Lower leg skin (tissue), 3 donors: ENCODE results near the gene CD93.

ENCODE experiments used
- POLR2A ChIP-seq, 2 donors: fragments of 450-650 bp; IDR thresholded peaks; one replicate each; pipeline ENCODE4 v1.6.1; 2016 to 2017; ENCODE audit warnings: antibody characterized with exemption in 2 of 2, mild to moderate bottlenecking in 1 of 2, moderate library complexity in 1 of 2
- TF ChIP-seq, protein P1 (sequence below), 3 donors: fragments of 450-650 bp; IDR thresholded peaks; one replicate each; pipeline ENCODE4 v1.5.1; 2016; ENCODE audit warnings: antibody characterized with exemption in 3 of 3, mild to moderate bottlenecking in 3 of 3, moderate library complexity in 2 of 3

DNA sequence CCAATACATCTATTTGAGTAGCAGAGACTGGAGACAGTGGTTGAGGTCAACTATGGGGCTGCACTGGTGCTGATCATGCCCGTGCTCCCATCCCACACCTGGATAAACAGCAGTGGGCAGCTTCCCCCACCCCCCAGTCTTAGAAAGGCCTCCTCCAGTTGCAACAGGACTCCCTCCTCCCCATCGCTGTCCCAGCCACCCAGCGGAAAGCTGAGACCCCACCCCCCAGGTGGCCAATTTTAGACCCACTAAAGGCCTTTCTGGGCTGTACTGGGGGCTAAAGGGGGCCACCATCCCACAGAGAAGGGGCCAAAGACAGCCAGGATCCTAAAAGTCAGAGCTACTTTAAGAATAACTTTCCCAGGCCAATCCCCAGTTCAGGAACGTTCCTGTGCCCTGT is 52.2 kb downstream of the CD93 start:
- TF ChIP-seq, protein P1, sequence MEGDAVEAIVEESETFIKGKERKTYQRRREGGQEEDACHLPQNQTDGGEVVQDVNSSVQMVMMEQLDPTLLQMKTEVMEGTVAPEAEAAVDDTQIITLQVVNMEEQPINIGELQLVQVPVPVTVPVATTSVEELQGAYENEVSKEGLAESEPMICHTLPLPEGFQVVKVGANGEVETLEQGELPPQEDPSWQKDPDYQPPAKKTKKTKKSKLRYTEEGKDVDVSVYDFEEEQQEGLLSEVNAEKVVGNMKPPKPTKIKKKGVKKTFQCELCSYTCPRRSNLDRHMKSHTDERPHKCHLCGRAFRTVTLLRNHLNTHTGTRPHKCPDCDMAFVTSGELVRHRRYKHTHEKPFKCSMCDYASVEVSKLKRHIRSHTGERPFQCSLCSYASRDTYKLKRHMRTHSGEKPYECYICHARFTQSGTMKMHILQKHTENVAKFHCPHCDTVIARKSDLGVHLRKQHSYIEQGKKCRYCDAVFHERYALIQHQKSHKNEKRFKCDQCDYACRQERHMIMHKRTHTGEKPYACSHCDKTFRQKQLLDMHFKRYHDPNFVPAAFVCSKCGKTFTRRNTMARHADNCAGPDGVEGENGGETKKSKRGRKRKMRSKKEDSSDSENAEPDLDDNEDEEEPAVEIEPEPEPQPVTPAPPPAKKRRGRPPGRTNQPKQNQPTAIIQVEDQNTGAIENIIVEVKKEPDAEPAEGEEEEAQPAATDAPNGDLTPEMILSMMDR (IDR thresholded peaks at IDR 0.05) = no peak
- no peak for TF ChIP-seq POLR2A (IDR thresholded peaks at IDR 0.05)
